ENCODE data around the gene HSD17B8.

The HSD17B8 gene

GRCh38 chr6:33191383-33192104 lies 12.9 kb upstream of the HSD17B8 start:
- DNase-seq (ENCODE audit: low read depth, low spot score), result no peak

GRCh38 chr6:33192105-33192646 lies 12.3 kb upstream of the HSD17B8 start, which contains the start of gene COL11A2:
TSS of gene COL11A2 (minus strand) at chr6:33192467. CDS start at chr6:33192240, 227 bp downstream.
- no peak for DNase-seq (ENCODE audit: low read depth, low spot score)

- no peak for DNase-seq (ENCODE audit: low read depth, low spot score)
Measured at GRCh38 chr6:33192671-33193602, 11.5 kb upstream of the HSD17B8 start.

GRCh38 chr6:33193619-33194018 lies 10.8 kb upstream of the HSD17B8 start:
- no peak for DNase-seq (ENCODE audit: low read depth, low spot score)

GRCh38 chr6:33194431-33194979 lies 9.9 kb upstream of the HSD17B8 start:
- no peak for DNase-seq (ENCODE audit: low read depth, low spot score)

GRCh38 chr6:33195304-33196165 lies 8.9 kb upstream of the HSD17B8 start:
- DNase-seq (ENCODE audit: low read depth, low spot score), result no peak

GRCh38 chr6:33197431-33198048 lies 6.9 kb upstream of the HSD17B8 start:
- no peak for DNase-seq (ENCODE audit: low read depth, low spot score)

- no peak for DNase-seq (ENCODE audit: low read depth, low spot score)
Measured at GRCh38 chr6:33198159-33198852, 6.1 kb upstream of the HSD17B8 start.

GRCh38 chr6:33198853-33199436 lies 5.5 kb upstream of the HSD17B8 start:
- DNase-seq (ENCODE audit: low read depth, low spot score), result no peak

- no peak for DNase-seq (ENCODE audit: low read depth, low spot score)
Measured at GRCh38 chr6:33199687-33200218, 4.7 kb upstream of the HSD17B8 start.

GRCh38 chr6:33200219-33201146 lies 4.0 kb upstream of the HSD17B8 start, which contains the start of the genes RXRB and SLC39A7:
TSS of gene RXRB (minus strand) at chr6:33200665. CDS start at chr6:33200476, 189 bp downstream.
TSS of gene SLC39A7 (plus strand) at chr6:33200867. CDS start at chr6:33201246, 379 bp downstream.
- peak; percentile 100 for DNase-seq (ENCODE audit: low read depth, low spot score)

- DNase-seq (ENCODE audit: low read depth, low spot score), result no peak
Measured at GRCh38 chr6:33201147-33201545, 3.3 kb upstream of the HSD17B8 start.

- no peak for DNase-seq (ENCODE audit: low read depth, low spot score)
Measured at GRCh38 chr6:33201935-33202334, 2.5 kb upstream of the HSD17B8 start.

- no peak for DNase-seq (ENCODE audit: low read depth, low spot score)
Measured at GRCh38 chr6:33202799-33203198, 1.7 kb upstream of the HSD17B8 start.

GRCh38 chr6:33203443-33204164 lies 851 bp upstream of the HSD17B8 start:
- DNase-seq (ENCODE audit: low read depth, low spot score), result no peak

- no peak for DNase-seq (ENCODE audit: low read depth, low spot score)
Measured at GRCh38 chr6:33204165-33204414, 365 bp upstream of the HSD17B8 start.

GRCh38 chr6:33205191-33206026 lies 954 bp downstream of the HSD17B8 start:
- DNase-seq (ENCODE audit: low read depth, low spot score), result no peak
